Forelimb muscle (tissue), 1 donor: ENCODE data around the gene KRAS. TPM values are rescaled to one million over a fixed set of nuclear protein-coding genes. Genes with fewer than 3 reads are reported as not detected.
"Not testable (repeated sequence)": the region's sequence is repeated elsewhere in the genome, so short reads cannot be mapped to it uniquely, and the experiment has no call there.

Experiments used
- DNase-seq: peaks from one replicate; pipeline ENCODE4 v3.0.0-alpha.2; 2013; ENCODE audit warnings: low read depth
- polyA plus RNA-seq: library from polyadenylated mRNA; unstranded; fragments of 120-200 nt; gene quantifications from one replicate; pipeline ENCODE4 v1.2.1, GENCODE V29; 2013; ENCODE audit not compliant: insufficient read length

KRAS gene
- polyA plus RNA-seq = 16.1 TPM

DNA sequence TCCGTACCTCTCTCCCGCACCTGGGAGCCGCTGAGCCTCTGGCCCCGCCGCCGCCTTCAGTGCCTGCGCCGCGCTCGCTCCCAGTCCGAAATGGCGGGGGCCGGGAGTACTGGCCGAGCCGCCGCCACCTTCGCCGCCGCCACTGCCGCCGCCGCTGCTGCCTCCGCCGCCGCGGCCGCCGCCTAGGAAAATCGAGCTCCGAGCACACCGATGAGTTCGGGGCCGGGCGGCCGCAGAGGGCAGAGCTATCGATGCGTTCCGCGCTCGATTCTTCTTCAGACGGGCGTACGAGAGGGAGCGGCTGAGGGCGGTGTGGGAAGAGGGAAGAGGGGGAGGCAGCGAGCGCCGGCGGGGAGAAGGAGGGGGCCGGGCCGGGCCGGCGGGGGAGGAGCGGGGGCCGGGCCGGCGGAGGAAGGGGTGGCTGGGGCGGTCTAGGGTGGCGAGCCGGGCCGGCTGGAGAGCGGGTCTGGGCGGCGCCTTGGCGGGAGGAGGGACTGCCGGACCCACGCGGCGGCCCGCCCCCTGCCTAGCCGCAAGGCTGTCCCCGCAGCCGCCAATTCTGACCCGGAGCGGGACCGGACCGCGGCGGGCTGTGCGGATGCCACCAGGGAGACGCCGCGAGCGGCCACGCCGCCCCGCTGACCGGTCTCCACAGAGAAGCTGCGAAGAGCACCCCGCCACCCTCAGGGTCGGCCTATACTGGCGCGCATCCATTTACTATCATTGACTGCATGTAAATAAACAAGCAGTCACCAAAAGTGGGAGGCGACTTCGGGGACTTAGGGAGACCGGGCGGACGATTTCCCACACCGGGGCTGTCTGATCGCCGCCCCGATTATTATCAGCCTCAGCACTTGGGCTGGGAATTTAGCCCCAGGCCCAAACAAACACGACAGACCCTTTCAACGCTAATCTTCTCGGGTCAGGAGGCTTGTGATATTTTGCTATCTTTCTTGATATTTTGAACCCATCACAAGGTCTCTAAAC, at the start of gene KRAS:
KRAS (minus strand) TSS at position 186 of the 987 bp plus-strand sequence.
- peak; percentile 97 for DNase-seq

DNA sequence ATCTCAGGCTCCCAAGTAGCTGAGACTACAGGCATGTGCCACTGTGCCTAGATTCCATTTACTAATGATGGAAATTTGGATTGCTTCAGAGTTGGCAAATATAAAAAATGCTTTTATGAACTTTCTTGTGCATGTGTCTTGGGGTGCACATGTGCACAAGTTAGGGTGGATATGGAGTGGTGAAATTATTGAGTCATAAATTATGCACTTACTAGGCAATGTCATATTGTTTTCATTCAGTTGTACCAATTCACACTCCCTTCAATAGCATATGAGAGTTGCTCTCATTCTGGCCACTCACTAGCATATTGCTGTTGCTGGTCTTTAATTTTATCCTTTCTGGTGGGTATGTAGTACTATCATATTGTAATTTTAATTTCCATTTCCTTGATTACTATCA, 45.7 kb upstream of the KRAS start:
- no peak for DNase-seq

- no peak for DNase-seq
These were observed 44.6 kb upstream of the KRAS start for GRCh38 chr12:25295361-25295760.

DNA sequence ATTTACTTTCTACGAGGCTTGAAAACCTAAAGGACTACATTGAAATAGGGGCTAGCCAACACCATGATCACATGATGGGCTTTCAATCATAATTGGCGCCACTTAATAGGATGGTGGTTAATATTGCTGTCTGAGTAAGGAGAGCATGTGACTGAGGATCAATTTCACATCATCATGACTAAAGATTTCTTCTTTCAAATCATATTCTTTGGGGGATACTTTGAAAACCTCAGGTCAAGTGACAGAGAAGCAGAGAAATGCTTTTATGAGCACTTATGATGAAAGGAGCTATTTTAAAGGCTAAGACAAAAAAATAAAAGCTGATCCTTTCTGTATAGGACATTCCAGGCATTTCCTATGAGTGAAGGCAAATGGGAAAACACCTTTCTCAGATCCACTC, 42.9 kb upstream of the KRAS start:
- DNase-seq = no peak

DNA sequence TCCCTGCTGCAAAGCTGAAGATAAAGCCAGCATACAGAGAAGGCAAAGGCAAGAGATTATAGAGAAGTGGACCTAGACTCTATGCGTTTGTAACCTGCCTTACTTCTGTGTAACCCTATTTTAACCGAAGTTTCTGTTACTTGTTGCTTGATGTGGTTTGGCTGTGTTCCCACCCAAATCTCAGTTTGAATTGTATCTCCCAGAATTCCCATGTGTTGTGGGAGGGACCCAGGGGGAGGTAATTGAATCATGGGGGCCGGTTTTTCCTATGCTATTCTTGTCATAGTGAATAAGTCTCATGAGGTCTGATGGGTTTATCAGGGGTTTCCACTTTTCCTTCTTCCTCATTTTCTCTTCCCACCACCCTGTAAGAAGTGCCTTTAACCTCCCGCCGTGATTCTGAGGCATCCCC, 42.1 kb upstream of the KRAS start:
- not testable (repeated sequence) for DNase-seq

DNA sequence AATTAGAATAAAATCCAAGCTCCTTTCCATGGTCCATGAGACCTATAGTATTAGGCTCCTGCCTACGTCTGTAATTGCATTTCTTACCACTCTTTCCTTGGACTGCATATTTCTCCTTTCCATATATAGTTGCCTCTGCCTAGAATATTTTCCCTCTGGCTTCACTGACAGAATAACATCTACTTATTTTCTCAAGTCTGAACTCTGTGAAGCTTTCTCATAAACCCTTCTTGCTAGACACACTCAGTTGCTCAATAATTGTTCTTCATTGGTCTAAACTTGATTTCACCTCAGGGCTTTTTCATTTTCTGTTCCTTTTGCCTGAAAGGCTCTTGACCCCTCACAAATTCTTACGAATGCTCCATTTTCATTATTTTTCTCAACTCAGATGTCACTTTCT, 36.9 kb upstream of the KRAS start:
- no peak for DNase-seq

DNA sequence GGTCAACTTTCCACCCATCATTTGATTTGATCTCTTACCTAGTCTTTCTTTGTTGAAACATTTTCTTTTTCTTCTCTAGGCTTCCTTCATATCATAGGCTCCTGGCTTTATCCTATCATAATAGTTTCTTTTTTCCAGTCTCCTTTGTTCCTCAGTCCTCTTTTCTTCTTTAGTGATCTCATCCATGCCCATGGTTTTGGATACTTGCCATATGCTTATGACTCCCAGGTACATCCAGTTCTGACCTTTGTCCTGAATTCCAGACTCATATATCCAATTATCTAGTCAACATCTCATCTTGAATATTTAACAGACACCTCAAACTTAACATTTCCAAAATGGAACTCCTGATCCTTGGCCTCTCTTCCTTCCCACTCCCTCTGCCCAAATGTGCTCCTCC, 36.1 kb upstream of the KRAS start:
- no peak for DNase-seq

DNA sequence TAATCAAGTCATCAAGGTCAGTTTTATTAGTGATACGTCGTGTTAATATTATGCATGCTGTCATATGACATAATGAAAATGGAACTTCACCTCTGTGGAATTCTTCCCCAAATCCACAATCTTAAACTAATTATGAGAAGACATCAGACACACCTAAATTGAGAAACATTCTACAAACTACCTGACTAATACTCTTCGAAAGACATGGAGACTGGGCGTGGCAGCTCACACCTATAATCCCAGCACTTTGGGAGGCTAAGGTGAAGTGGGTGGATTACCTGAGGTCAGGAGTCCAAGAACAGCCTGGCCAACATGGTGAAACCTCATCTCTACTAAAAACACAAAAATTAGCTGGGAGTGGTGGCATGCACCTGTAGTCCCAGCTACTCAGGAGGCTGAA, 33.3 kb upstream of the KRAS start:
- no peak for DNase-seq

GRCh38 chr12:25283006-25283405, 32.3 kb upstream of the KRAS start:
- DNase-seq = no peak

GRCh38 chr12:25280082-25280481, 29.4 kb upstream of the KRAS start:
- no peak for DNase-seq

GRCh38 chr12:25278269-25278668, 27.5 kb upstream of the KRAS start:
- DNase-seq = no peak

GRCh38 chr12:25276199-25276937, 25.6 kb upstream of the KRAS start:
- DNase-seq = no peak

GRCh38 chr12:25271486-25272098, 20.9 kb upstream of the KRAS start:
- DNase-seq = no peak

GRCh38 chr12:25269701-25270100, 19.0 kb upstream of the KRAS start:
- DNase-seq = no peak

DNA sequence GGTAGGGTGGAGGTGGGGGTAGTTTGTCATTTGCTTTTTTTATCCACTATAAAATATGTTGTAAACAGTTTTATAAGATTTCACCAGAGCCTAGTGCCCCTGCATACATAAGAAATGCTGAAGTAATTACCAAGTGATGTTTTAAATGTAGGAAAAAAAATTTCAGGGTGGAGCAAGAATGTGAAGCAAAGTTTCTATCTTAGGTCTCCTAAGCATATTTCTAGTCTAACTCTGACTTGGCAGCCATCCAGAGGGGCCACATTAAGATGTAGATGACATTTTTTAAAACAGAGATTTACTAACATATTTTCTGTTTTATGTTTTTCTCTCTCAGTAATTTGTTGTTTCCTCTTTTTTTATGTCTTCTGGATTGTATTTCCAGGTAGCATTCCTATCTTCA, 15.8 kb upstream of the KRAS start:
- DNase-seq = no peak

DNA sequence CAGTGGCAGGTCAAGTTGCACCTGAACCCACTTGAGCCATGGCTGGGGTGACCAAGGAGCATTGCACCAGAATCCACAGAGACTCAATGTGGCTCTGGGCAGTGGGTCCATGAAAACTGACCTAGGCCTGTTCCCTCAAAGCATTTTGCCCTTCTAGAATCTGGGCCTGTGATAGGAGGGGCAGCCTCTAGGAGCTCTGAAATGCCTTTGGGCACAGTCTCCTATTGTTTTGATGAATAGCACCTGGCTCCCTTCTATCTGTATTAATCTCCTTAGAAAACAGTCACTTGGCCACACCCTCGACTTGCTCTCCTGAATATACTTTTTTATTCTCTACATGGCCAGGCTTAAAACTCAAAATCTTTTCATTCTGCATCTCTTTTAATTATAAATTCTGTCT, 14.1 kb upstream of the KRAS start:
- no peak for DNase-seq

DNA sequence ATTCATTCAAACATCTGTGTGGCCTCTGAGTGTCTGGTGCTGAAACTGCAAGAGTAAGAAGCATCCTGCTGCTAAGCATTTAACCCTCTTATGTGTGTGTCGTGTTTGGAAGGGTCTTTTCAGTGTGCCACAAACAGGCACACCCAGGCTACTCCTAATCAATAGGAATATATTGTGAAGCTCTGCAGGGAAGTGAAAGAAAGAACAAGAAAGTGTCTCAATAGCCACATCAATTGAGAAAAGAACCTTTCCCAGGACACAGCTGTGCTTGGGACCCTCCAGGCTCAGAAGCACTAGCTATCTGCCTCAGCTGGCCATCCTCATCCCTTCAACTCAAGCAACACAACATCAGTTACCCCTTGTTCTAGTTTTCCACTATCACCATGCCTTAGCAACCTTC, 13.4 kb upstream of the KRAS start:
- no peak for DNase-seq

- DNase-seq = no peak
These were observed 12.9 kb upstream of the KRAS start for GRCh38 chr12:25263594-25263993.

- DNase-seq = no peak
These were observed 11.8 kb upstream of the KRAS start for GRCh38 chr12:25262389-25263074.

GRCh38 chr12:25257590-25258324, 7.0 kb upstream of the KRAS start:
- no peak for DNase-seq

DNA sequence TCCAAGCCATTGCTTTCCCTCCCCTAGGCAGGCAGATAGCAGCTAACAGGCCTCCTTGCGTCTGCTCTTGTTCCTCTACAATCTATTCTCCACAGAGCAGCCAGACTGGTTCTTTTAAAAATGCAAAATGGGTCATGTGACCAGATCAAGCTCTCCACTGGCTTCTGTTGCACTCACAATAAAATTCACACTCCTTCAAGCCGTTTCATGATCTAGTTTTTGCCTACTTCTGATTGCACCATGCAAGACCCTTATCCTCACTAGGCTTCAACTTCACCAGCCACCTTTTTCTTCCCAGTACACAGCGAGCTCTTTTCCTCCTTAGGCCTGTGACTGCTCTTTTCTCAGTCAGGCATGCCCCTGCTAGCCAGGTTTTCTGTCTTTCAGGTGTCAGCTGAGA, 6.1 kb upstream of the KRAS start:
- no peak for DNase-seq
